SKM-1 (cell line): Measurements from ENCODE around the gene ZDHHC19.
A peak's percentile ranks its signal among the peaks of the same experiment; 100 is the strongest.
"Not testable (repeated sequence)": the region's sequence is repeated elsewhere in the genome, so short reads cannot be mapped to it uniquely, and the experiment has no call there.

Experiments
- DNase-seq: peaks from one replicate; lab custom pipeline; 2025; ENCODE audit not compliant: unreplicated experiment; lab: John Stamatoyannopoulos, UW

ZDHHC19 gene

GRCh38 chr3:196205442-196206205 is 5.6 kb downstream of the ZDHHC19 start:
- DNase-seq: not testable (repeated sequence)

- DNase-seq: no peak
Measured at GRCh38 chr3:196203846-196204245, 7.4 kb downstream of the ZDHHC19 start.

GRCh38 chr3:196202516-196202970 is 8.7 kb downstream of the ZDHHC19 start:
- DNase-seq: no peak

DNA sequence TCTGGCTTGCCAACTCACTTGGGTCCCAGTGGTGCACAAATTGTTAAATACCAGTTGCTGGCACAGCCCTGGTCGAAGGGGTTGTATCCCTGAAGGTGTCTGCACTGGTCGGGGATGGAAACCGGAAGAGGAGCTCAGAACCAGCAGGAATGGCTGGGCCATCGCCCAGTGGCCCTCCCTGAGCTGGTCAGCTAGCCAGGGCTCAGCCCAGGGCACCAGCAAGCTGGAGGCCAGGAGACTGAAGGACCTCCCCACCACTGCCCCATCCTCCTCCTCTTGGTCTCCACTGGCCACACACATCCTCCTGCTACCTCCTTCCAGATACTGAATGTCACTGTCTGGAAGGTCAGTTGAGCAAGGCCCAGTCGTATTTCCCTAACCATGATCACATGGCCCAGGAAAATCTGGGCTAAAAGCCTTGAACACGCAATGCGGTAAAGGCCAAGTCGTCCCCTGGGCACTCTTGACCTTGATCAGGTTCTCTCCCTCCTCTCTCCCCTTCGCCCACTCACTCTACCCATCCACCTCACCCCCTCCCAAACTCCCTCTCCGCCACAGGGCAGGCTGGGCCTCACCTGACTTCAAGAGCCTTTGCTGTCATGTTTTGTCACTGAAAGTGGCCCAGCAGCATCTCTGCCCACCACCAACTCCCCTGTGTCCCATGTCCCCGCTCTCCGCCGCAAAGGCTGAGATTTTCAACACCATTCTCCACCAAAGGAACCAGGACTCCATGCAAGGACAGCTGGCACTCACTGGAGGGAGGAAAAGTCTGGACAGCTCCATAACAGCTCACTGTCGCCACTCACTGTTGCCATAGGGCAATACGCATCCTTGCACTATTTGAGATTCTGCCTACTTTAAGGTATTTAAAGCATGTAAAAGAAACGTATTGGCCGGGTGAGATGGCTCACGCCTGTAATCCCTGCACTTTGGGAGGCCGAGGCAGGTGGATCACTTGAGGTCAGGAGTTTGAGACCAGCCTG is 12.1 kb downstream of the ZDHHC19 start:
- no peak for DNase-seq

DNA sequence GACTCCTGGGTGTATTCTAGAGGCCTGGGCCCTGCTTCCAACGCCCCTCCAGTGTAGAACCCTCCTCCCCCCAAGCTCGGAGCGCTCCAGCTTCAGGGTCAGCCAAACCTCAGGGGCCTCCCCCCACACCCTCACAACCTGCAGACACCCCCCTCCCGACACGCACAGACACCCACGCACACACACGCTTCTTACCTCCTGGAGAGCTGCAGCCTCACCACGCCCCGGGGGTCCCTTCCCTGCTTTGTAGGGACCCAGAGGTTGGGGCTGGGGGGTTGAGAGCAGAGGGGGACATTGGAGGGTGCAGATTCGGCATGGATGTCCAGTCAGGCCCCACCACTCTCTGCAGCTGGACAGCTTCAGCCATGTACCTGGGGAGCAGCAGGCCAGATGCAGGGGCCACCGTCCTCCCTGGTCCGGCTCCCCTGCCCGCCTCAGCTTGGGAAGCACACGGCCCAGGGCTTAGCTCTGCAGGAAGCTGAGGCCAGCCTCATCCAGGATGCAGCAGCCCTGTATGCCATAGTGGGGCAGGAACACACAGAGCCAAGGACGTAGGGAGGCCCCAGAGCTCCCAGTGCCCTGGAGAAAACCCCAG is 13.0 kb downstream of the ZDHHC19 start:
- DNase-seq: no peak

GRCh38 chr3:196197524-196197923 is 13.7 kb downstream of the ZDHHC19 start:
- DNase-seq: no peak

DNA sequence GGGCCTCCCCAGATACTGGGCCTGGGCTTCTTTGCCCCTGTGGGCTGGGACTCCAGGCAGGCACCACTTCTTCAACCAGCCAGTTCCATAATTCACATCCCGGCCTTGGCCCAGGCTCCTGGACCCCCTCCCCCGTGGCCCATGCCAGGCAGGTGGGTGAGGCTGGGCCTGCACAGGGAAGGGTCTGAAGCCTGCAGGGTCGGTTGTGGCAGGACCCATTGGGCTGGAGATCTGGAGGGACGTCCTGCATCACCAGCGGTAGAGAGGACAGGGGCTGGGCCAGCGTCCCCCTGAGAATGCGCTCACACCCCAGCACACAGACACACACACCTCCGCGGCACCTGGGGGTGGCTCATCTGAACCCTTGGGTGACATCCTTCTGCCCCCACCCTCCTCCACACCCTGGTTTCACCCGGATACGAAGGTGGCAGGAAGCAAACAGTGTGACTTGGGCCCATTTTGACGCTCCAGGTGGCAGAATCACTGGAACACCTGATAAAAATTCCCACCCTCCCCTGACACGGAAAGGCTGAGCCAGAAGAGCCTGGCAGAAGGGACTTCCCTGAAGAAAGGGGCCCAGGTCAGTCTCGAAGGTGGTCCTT is 15.4 kb downstream of the ZDHHC19 start:
- no peak for DNase-seq

- DNase-seq: no peak
Measured at GRCh38 chr3:196194542-196194915, 16.7 kb downstream of the ZDHHC19 start.

GRCh38 chr3:196193736-196194541 is 17.3 kb downstream of the ZDHHC19 start:
- DNase-seq: no peak

DNA sequence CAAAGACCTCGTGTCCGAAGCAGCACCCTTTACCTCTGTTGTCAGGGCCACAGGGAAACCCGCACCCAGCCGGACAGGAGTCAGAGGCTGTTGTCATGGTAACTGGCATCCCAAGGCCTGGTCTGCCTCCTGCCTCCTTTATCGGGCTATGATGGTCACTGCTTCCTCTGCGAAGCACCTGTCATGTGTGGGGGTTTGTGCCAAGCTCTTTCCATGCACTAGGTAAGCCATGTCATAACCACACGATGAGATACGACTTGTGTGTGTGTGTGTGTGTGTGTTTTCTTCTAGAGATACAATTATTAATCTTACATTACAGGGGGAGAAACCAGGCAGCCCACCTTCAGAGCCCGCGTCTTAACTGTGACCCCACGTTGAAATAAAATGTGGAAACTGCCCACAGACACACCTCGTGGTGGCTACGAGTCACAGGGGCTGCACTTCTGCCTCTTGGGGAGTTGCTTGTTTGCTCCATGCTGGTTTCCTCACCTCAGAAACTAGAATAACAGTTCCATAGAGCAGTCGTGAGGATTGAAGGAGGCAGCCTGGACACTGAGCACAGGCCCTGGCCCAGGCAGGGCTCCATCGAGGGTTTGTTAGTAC is 18.0 kb downstream of the ZDHHC19 start:
- DNase-seq: no peak

GRCh38 chr3:196192524-196193051 is 18.6 kb downstream of the ZDHHC19 start:
- no peak for DNase-seq

- DNase-seq: peak; percentile 79
Measured at GRCh38 chr3:196192036-196192523, 19.1 kb downstream of the ZDHHC19 start.

DNA sequence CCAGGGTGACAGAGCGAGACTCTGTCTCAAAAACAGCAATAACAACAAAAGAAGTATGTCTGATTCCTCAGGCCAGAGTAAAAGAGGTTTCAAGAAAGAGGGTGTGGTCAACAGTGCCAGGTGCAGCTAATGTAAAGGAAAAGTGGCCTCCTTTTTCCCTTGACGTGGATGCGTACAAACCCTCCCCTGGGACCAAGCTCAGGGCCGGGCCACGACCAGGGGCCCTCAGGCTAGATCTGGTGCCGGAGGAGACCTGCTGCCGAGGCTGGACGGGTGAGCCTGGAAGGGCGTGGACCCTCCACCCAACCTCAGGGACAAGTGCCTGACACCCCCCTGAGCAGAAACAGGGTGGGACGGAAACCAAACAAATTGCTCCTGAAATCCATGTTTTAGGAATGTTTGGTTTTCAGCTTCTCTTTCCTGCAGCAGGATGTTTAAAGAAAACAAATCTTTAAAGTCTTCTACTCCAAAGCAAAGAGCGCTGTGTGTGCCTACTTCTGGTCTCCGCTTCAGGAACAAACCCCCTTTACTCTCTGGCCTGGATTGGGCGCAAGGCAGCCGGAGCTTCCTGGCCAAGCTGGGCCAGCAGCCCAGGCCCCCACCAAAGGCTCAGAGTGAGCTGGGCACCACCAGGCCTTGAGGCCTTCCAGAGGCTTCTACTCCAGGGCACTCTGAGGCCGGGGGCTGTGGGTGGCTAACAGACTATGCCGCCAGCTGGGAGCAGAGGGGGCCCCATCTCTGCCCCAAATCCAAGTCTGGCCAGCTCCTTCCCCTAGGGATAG is 21.4 kb downstream of the ZDHHC19 start:
- no peak for DNase-seq

- no peak for DNase-seq
Measured at GRCh38 chr3:196186651-196187573, 24.3 kb downstream of the ZDHHC19 start.

GRCh38 chr3:196184881-196185280 is 26.3 kb downstream of the ZDHHC19 start:
- no peak for DNase-seq

DNA sequence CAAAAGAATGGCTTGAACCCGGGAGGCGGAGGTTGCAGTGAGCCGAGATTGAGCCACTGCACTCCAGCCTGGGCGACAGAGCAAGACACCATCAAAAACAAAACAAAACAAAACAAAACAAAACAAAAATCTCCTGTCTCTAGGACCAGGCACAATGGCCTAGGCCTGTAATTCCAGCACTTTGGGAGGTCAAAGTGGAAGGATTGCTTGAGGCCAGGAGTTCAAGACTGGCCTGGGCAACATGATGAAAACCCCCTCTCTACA is 27.1 kb downstream of the ZDHHC19 start:
- DNase-seq: not testable (repeated sequence)

DNA sequence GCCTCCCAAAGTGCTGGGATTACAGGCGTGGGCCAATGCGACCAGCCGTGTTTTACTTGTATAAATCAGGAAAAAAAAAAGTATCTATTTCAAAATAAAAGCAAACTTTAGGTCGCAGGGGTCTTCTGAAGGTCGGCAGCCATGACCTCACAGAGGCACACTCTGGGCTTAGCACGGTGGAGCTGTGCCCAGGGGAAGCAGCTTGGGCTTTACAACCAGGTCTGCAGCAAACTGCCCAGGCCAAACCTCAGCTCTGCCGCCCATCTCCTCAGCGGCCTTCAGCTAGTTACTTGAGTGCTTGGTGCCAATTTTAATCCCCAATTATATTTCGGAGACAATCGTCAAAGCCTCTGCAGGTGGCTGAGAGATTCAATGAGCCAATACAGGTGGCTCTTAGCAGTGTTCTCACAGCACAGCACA is 30.1 kb downstream of the ZDHHC19 start:
- DNase-seq: no peak

DNA sequence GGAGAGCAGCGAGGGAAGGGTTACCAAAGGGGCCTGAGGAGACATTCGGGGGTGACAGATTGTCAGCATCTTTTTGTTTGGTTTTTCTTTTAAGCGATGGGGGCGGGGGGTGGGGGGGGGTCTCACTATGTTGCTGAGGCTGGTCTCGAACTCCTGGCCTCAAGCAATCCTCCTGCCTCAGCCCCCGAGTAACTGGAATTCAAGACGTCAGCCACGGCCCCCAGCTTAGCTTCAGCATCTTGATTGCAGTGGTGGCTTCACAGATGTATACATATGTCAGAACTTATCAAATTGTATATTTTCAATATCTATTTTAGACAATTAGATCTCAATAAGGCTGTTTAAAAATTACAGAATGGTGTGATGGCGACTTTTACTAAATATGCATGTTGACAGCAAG is 30.9 kb downstream of the ZDHHC19 start:
- DNase-seq: no peak
